ENCODE data around the gene TAL2. TPM values are rescaled to one million over a fixed set of nuclear protein-coding genes. Genes with fewer than 3 reads are reported as not detected.

The TAL2 gene
- total and polyA plus RNA-seq, 10 of the 15 experiments (the other 5 are each of a cell fraction or from before 2014, with no cell fraction given), result 0.16 to 0.51 (median 0.34) TPM; not detected in 1

DNA sequence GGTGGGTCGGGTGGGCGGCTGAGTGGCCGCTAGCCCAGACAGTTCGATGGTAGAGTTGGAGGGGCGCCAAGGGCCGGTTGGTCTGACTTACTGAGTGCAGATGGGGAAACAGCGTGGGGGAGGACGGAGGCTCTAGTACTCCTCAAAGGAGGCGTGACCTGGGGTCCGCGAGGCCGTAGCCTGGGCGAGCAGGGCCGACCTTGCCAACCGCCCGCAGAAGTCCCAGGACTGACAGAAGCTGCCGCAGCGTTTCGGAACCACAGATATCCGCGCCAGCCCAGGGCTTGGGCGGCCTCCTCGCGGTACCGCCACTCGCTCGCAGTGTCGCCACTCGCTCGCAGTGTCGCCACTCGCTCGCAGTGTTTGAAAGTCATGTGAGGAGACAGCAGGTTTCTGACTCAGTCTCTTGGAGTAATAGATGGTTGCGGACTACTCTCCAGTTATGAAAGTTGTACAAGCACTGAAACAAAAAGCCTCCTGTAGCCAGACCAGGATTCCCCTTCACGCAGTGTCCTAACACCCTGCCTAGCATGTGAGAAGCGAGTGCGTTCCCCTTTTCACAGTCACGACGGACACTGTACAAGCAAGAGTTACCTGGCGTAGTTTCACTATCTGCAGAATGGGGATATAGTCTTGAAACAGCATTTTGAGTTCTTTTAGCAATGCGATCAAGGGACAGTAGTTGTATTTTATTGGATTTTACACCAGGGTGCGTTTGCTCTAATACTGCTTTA, 32.8 kb downstream of the TAL2 start (continued):
- TF ChIP-seq IKZF2 (IDR thresholded peaks at IDR 0.05) (0 out of 4 replicates have a peak, but pooled peaks of 1 of the 2 experiments have one; percentile 29), RUNX3 (IDR thresholded peaks at IDR 0.05; ENCODE audit: low read length) (no peak), ZNF24 (IDR thresholded peaks at IDR 0.05) (no peak), MYC (IDR thresholded peaks at IDR 0.05; ENCODE audit: insufficient read depth, insufficient read length, insufficient replicate concordance, low read length, severe bottlenecking) (no peak), ZSCAN29 (IDR thresholded peaks at IDR 0.05) (no peak), MEF2A (IDR thresholded peaks at IDR 0.05; ENCODE audit: insufficient read depth, low read depth, low read length) (no peak), ZNF274 (IDR thresholded peaks at IDR 0.05; ENCODE audit: insufficient read depth, insufficient read length) (no peak), RAD21 (IDR thresholded peaks at IDR 0.05; ENCODE audit: insufficient read depth, low read depth, low read length) (no peak), MXI1 (IDR thresholded peaks at IDR 0.05; ENCODE audit: low read depth, low read length) (0 out of 2 replicates have a peak, but pooled peaks have one; percentile 24), NFYB (IDR thresholded peaks at IDR 0.05; ENCODE audit: insufficient read depth, low read depth, low read length) (no peak), MTA3 (IDR thresholded peaks at IDR 0.05; ENCODE audit: borderline replicate concordance, low read length) (no peak), POU2F2 (IDR thresholded peaks at IDR 0.05; ENCODE audit: borderline replicate concordance, low read depth, low read length) (no peak), POLR2AphosphoS5 (IDR thresholded peaks at IDR 0.05; ENCODE audit: low read length) (0 out of 2 replicates have a peak, but pooled peaks have one; percentile 6), CBX3 (IDR thresholded peaks at IDR 0.05; ENCODE audit: borderline replicate concordance, low read depth) (no peak), SRF (IDR thresholded peaks at IDR 0.05; ENCODE audit: low read depth in 2 of 2, low read length in 2 of 2) (no peak), BHLHE40 (IDR thresholded peaks at IDR 0.05; ENCODE audit: borderline replicate concordance in 1 of 2, low read depth in 2 of 2, low read length in 1 of 2) (peak; percentile 63 to 68; a peak in 2 of 4 replicates), POLR2AphosphoS2 (IDR thresholded peaks at IDR 0.05; ENCODE audit: low read depth, low read length) (0 out of 2 replicates have a peak, but pooled peaks have one; percentile 11), RELA (IDR thresholded peaks at IDR 0.05; ENCODE audit: borderline replicate concordance, partially characterized antibody) (no peak), FOXM1 (IDR thresholded peaks at IDR 0.05; ENCODE audit: low read depth, low read length) (no peak), LARP7 (IDR thresholded peaks at IDR 0.05) (no peak)
- TF ChIP-seq, protein P1, sequence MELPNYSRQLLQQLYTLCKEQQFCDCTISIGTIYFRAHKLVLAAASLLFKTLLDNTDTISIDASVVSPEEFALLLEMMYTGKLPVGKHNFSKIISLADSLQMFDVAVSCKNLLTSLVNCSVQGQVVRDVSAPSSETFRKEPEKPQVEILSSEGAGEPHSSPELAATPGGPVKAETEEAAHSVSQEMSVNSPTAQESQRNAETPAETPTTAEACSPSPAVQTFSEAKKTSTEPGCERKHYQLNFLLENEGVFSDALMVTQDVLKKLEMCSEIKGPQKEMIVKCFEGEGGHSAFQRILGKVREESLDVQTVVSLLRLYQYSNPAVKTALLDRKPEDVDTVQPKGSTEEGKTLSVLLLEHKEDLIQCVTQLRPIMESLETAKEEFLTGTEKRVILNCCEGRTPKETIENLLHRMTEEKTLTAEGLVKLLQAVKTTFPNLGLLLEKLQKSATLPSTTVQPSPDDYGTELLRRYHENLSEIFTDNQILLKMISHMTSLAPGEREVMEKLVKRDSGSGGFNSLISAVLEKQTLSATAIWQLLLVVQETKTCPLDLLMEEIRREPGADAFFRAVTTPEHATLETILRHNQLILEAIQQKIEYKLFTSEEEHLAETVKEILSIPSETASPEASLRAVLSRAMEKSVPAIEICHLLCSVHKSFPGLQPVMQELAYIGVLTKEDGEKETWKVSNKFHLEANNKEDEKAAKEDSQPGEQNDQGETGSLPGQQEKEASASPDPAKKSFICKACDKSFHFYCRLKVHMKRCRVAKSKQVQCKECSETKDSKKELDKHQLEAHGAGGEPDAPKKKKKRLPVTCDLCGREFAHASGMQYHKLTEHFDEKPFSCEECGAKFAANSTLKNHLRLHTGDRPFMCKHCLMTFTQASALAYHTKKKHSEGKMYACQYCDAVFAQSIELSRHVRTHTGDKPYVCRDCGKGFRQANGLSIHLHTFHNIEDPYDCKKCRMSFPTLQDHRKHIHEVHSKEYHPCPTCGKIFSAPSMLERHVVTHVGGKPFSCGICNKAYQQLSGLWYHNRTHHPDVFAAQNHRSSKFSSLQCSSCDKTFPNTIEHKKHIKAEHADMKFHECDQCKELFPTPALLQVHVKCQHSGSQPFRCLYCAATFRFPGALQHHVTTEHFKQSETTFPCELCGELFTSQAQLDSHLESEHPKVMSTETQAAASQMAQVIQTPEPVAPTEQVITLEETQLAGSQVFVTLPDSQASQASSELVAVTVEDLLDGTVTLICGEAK (IDR thresholded peaks at IDR 0.05; ENCODE audit: borderline replicate concordance), result no peak
- TF ChIP-seq, protein P2, sequence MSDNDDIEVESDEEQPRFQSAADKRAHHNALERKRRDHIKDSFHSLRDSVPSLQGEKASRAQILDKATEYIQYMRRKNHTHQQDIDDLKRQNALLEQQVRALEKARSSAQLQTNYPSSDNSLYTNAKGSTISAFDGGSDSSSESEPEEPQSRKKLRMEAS (IDR thresholded peaks at IDR 0.05; ENCODE audit: low read depth, low read length), result no peak; the same call in 1 of the 2 replicates
- TF ChIP-seq, protein P3, sequence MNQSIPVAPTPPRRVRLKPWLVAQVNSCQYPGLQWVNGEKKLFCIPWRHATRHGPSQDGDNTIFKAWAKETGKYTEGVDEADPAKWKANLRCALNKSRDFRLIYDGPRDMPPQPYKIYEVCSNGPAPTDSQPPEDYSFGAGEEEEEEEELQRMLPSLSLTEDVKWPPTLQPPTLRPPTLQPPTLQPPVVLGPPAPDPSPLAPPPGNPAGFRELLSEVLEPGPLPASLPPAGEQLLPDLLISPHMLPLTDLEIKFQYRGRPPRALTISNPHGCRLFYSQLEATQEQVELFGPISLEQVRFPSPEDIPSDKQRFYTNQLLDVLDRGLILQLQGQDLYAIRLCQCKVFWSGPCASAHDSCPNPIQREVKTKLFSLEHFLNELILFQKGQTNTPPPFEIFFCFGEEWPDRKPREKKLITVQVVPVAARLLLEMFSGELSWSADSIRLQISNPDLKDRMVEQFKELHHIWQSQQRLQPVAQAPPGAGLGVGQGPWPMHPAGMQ (IDR thresholded peaks at IDR 0.05; ENCODE audit: borderline replicate concordance), result no peak
- TF ChIP-seq, protein P4, sequence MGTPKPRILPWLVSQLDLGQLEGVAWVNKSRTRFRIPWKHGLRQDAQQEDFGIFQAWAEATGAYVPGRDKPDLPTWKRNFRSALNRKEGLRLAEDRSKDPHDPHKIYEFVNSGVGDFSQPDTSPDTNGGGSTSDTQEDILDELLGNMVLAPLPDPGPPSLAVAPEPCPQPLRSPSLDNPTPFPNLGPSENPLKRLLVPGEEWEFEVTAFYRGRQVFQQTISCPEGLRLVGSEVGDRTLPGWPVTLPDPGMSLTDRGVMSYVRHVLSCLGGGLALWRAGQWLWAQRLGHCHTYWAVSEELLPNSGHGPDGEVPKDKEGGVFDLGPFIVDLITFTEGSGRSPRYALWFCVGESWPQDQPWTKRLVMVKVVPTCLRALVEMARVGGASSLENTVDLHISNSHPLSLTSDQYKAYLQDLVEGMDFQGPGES (IDR thresholded peaks at IDR 0.05), result no peak
